ENCODE data around the gene B3GNT3. TPM values are rescaled to one million over a fixed set of nuclear protein-coding genes. Genes with fewer than 3 reads are reported as not detected.

The B3GNT3 gene
- total RNA-seq, 4 donors from 2014 or later, result 0.19 to 0.32 TPM; not detected in 2

DNA sequence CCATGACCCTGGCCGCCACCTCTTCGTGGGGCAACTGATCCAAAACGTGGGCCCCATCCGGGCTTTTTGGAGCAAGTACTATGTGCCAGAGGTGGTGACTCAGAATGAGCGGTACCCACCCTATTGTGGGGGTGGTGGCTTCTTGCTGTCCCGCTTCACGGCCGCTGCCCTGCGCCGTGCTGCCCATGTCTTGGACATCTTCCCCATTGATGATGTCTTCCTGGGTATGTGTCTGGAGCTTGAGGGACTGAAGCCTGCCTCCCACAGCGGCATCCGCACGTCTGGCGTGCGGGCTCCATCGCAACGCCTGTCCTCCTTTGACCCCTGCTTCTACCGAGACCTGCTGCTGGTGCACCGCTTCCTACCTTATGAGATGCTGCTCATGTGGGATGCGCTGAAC, 16.7 kb downstream of the B3GNT3 start:
- ATAC-seq (ENCODE audit: low FRiP score) (no peak), DNase-seq (ENCODE audit: low spot score) (no peak)
- TF ChIP-seq CTCF (IDR thresholded peaks at IDR 0.05), result no peak

DNA sequence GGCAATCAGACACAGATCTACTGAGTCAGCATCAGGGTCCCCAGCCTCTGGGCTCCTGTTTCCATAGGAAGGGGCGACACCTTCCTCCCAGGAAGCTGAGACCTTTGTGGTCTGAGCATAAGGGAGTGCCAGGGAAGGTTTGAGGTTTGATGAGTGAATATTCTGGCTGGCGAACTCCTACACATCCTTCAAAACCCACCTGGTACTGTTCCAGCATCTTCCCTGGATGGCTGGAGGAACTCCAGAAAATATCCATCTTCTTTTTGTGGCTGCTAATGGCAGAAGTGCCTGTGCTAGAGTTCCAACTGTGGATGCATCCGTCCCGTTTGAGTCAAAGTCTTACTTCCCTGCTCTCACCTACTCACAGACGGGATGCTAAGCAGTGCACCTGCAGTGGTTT, 17.2 kb downstream of the B3GNT3 start:
- no peak for TF ChIP-seq CTCF (IDR thresholded peaks at IDR 0.05)

GRCh38 chr19:17817668-17818363, 22.9 kb downstream of the B3GNT3 start:
- no peak for ATAC-seq (ENCODE audit: low FRiP score)
- no peak for DNase-seq (ENCODE audit: low spot score)
- no peak for TF ChIP-seq CTCF (IDR thresholded peaks at IDR 0.05)

More for the DNA sequence above, 17.2 kb downstream of the B3GNT3 start:
- ATAC-seq (ENCODE audit: low FRiP score) (no peak), DNase-seq (ENCODE audit: low spot score) (no peak)

DNA sequence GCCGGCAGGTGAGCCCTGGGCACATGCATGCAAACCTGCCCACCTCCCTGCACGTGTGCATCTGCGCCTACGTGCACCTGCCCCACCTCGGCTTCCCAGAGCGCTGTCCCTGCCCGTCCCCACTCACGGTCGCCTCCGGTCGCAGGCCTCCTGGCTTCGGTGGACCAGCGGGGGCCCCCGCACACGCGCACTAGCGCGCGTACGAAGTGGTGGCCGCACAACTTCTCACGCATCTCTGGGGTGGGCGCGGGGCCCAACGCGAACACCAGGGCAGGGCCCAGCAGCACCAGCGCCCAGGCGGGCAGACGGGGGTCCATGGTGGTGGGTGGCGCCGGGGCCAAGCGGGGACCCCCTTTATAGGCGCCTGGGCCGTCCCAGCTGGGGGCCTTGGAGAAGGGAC, 26.3 kb downstream of the B3GNT3 start, which contains the start of gene INSL3:
INSL3 (minus strand) TSS at position 330 of the 400 bp plus-strand sequence; CDS start at position 317, 13 bp downstream.
- DNase-seq (ENCODE audit: low spot score) (no peak), ATAC-seq (ENCODE audit: low FRiP score) (no peak)
- no peak for TF ChIP-seq CTCF (IDR thresholded peaks at IDR 0.05)

DNA sequence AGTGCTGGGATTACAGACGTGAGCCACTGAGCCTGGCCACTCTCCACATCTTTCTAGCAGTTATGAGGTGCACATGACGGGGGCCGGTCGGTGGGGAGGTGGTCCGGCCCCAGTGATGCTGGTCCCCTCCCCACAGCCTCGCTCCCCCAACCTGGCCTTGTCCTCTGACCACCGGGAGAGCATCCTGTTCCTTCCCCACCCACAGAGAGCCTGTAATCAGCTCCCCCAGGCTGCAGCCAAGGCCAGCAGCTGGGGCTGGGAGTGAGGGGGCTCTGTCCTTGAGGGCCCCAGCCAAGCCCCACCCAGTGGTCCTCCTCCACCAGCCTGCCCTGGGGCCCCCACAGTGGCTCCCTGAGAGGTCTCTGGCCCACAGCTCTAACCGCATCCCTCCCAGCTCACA, 29.4 kb downstream of the B3GNT3 start:
- no peak for TF ChIP-seq CTCF (IDR thresholded peaks at IDR 0.05)
- DNase-seq (ENCODE audit: low spot score) (no peak), ATAC-seq (ENCODE audit: low FRiP score) (no peak)

GRCh38 chr19:17826508-17827056, 31.6 kb downstream of the B3GNT3 start:
- ATAC-seq (ENCODE audit: low FRiP score) (no peak), DNase-seq (ENCODE audit: low spot score) (no peak)
- TF ChIP-seq CTCF (IDR thresholded peaks at IDR 0.05), result no peak
